Tibial nerve (tissue), 4 donors: ENCODE data around the gene ZNF714. TPM values are rescaled to one million over a fixed set of nuclear protein-coding genes. Genes with fewer than 3 reads are reported as not detected.

Experiments
- DNase-seq, 2 donors: peaks; one replicate each; pipeline ENCODE4 v3.0.0-alpha.2; 2019; ENCODE audit warnings: low spot score in 2 of 2
- H3K27ac ChIP-seq, 4 donors: fragments of 200-600 bp; sonication (generic) in 3 of 4; one replicate each; pipeline ENCODE4 v1.5.1; 2017 to 2019; ENCODE audit warnings: mild to moderate bottlenecking in 1 of 4
- H3K27me3 ChIP-seq, 2 donors: fragments of 200-600 bp; sonication (generic) in 1 of 2; one replicate each; pipeline versions ENCODE4 v1.5.1 to v1.6.0; 2017 to 2019
- H3K36me3 ChIP-seq, 3 donors: fragments of 200-600 bp; sonication (generic); one replicate each; pipeline ENCODE4 v1.5.1; 2018 to 2019
- H3K4me1 ChIP-seq, 4 donors: fragments of 200-600 bp; sonication (generic) in 3 of 4; one replicate each; pipeline ENCODE4 v1.5.1; 2017 to 2019
- H3K4me3 ChIP-seq, 4 donors: fragments of 200-600 bp; sonication (generic) in 3 of 4; one replicate each; pipeline ENCODE4 v1.5.1; 2017 to 2019; ENCODE audit warnings: mild to moderate bottlenecking in 1 of 4, moderate library complexity in 1 of 4
- H3K9me3 ChIP-seq, 4 donors: fragments of 200-600 bp; sonication (generic) in 3 of 4; one replicate each; pipeline ENCODE4 v1.5.1; 2017 to 2019
- EP300 ChIP-seq, 2 donors: sonication (generic); formaldehyde crosslinking; IDR thresholded peaks; one replicate each; pipeline ENCODE4 v1.6.1; 2017; ENCODE audit warnings: antibody characterized with exemption in 2 of 2, mild to moderate bottlenecking in 1 of 2
- POLR2A ChIP-seq, 2 donors: fragments of 450-650 bp; IDR thresholded peaks; one replicate each; pipeline ENCODE4 v1.6.1; 2017; ENCODE audit warnings: antibody characterized with exemption in 2 of 2, mild to moderate bottlenecking in 2 of 2, moderate library complexity in 2 of 2
- WGBS, 2 donors: methylation state at CpG; one replicate each; pipeline ENCODE4 v1.1.5; 2018; 5-methylcytosine and 5-hydroxymethylcytosine counted together
- total RNA-seq, 4 donors: library from RNA; depleted of rRNA; stranded (reverse); fragments of >200 nt; gene quantifications; one replicate each; pipeline ENCODE4 v1.1.0, GENCODE V29; 2016
- TF ChIP-seq, protein P1 (sequence below), 5 experiments: fragments of 200-600 bp in 3 of 5; fragments of 450-650 bp in 2 of 5; sonication (generic) in 3 of 5; IDR thresholded peaks; one replicate each; pipeline ENCODE4 v1.5.1; 2016 to 2019; ENCODE audit warnings: antibody characterized with exemption in 5 of 5, mild to moderate bottlenecking in 3 of 5, moderate library complexity in 2 of 5

ZNF714 gene
- total RNA-seq, 4 donors from 2014 or later, result 1.8 to 9.8 (median 5.0) TPM

DNA sequence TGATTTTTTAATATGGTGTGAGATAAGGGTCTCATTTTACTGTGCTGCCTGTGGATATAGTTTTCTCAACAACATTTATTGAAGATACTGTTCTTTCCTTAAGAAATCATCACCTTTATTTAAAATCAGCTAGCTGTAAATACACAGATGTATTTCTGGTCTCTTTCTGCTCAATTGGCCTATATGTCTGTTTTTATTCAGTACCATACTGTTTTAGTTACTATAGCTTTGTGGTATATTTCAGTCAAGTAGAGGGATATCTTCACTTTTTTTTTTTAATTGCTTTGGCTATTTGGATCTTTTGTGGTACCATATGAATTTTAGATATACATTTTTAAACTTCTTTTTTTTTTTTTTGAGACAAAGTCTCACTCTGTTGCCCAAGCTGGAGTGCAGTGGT is 16.7 kb upstream of the ZNF714 start:
- no peak overlapping the region for H3K27ac ChIP-seq
- no peak for DNase-seq
- TF ChIP-seq POLR2A (IDR thresholded peaks at IDR 0.05) (no peak), EP300 (IDR thresholded peaks at IDR 0.05) (no peak)
- TF ChIP-seq, protein P1, sequence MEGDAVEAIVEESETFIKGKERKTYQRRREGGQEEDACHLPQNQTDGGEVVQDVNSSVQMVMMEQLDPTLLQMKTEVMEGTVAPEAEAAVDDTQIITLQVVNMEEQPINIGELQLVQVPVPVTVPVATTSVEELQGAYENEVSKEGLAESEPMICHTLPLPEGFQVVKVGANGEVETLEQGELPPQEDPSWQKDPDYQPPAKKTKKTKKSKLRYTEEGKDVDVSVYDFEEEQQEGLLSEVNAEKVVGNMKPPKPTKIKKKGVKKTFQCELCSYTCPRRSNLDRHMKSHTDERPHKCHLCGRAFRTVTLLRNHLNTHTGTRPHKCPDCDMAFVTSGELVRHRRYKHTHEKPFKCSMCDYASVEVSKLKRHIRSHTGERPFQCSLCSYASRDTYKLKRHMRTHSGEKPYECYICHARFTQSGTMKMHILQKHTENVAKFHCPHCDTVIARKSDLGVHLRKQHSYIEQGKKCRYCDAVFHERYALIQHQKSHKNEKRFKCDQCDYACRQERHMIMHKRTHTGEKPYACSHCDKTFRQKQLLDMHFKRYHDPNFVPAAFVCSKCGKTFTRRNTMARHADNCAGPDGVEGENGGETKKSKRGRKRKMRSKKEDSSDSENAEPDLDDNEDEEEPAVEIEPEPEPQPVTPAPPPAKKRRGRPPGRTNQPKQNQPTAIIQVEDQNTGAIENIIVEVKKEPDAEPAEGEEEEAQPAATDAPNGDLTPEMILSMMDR (IDR thresholded peaks at IDR 0.05), result no peak
- no peak overlapping the region for H3K4me3 ChIP-seq
- H3K4me1 ChIP-seq, result no peaks in the 10 kb centered on the region
- no peaks in the 10 kb centered on the region for H3K27me3 ChIP-seq
- peaks cover 0 to 60% (median 0%) of the 10 kb centered on the region in 3 donors for H3K36me3 ChIP-seq
- peaks cover 0 to 23% (median 11%) of the 10 kb centered on the region in 4 donors for H3K9me3 ChIP-seq

DNA sequence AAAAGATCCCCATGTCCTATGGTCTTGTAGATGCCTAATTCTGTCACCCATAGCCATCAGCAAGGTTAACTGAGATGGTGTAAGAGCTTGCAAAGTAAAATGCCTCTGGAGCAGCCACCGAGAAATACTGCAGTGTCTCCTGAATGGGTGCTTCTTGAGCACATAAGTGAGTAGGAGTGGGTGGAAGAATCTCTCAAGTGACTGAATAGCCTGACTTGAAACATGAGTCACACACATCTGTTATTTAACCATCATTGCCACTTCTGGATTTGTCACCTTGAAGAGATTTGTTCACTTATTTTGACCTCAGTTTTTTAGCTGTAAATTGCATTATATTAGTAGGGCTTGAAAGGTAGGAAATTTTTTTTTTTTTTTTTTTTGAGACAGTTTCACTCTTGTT is 2.3 kb downstream of the ZNF714 start:
- no peak for TF ChIP-seq POLR2A (IDR thresholded peaks at IDR 0.05)
- TF ChIP-seq, protein P1 (IDR thresholded peaks at IDR 0.05), result no peak
- no peak for TF ChIP-seq EP300 (IDR thresholded peaks at IDR 0.05)
- Histone ChIP-seq H3K4me3 (no peak overlapping the region), H3K27ac (no peak overlapping the region), H3K36me3 (no peaks in the 10 kb centered on the region), H3K4me1 (peaks cover 0 to 11% (median 0%) of the 10 kb centered on the region in 4 donors), H3K27me3 (no peaks in the 10 kb centered on the region), H3K9me3 (no peaks in the 10 kb centered on the region)
- DNase-seq, result no peak
- 52 to 57% methylated on average over 1 of the region's 1 CpG for WGBS, 2 donors

DNA sequence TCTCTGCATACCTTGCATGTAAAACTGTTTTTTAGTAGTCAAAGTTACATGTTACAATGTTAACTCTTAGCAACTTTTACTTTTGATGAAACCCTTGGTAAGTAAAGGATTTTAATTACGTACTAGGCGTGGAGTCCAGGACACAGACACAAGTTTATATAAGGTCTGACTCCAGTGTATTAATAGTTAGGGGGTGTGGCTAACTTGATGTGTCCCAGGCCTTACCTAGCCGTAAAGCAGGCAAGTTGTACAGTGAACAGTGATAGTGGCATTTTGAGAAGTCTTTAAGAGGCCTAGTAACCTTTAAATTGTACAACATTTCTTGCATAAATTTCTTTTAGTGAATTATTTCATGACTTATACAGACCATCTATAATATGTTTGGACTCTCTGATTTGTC is 5.9 kb downstream of the ZNF714 start:
- no peak for TF ChIP-seq EP300 (IDR thresholded peaks at IDR 0.05)
- H3K27me3 ChIP-seq, result no peaks in the 10 kb centered on the region
- no peak overlapping the region for H3K4me3 ChIP-seq
- H3K27ac ChIP-seq, result no peak overlapping the region
- no peaks in the 10 kb centered on the region for H3K36me3 ChIP-seq
- 89 to 90% methylated on average over 3 of the region's 3 CpGs for WGBS, 2 donors
- no peaks in the 10 kb centered on the region for H3K9me3 ChIP-seq
- DNase-seq, result no peak
- H3K4me1 ChIP-seq, result peaks cover 0 to 7% (median 0%) of the 10 kb centered on the region in 4 donors

DNA sequence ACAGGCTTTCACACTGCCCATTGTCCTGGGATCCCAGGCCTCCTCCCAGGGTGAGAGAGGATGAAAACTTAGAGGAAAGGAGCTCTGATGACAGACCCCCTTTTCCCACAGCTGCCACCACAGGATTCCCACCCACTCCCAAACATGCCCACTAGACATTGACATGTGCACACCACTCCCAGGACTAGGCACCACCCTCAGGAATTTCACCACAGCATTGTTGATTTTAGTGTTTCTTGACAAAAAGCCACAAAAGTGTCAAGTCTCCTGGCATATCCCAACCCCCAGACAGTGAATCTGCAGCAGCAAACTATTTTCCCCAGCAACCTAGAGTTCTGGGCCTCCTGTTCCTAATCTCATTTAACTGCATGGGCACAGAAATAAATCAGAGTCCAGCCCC is 10.1 kb downstream of the ZNF714 start:
- Histone ChIP-seq H3K36me3 (peaks cover 0 to 5% (median 0%) of the 10 kb centered on the region in 3 donors), H3K4me1 (no peaks in the 10 kb centered on the region), H3K9me3 (no peaks in the 10 kb centered on the region), H3K27me3 (no peaks in the 10 kb centered on the region), H3K27ac (no peak overlapping the region), H3K4me3 (no peak overlapping the region)
- no peak for DNase-seq
- TF ChIP-seq, protein P1 (IDR thresholded peaks at IDR 0.05), result no peak
- TF ChIP-seq EP300 (IDR thresholded peaks at IDR 0.05), result no peak
- no peak for TF ChIP-seq POLR2A (IDR thresholded peaks at IDR 0.05)

DNA sequence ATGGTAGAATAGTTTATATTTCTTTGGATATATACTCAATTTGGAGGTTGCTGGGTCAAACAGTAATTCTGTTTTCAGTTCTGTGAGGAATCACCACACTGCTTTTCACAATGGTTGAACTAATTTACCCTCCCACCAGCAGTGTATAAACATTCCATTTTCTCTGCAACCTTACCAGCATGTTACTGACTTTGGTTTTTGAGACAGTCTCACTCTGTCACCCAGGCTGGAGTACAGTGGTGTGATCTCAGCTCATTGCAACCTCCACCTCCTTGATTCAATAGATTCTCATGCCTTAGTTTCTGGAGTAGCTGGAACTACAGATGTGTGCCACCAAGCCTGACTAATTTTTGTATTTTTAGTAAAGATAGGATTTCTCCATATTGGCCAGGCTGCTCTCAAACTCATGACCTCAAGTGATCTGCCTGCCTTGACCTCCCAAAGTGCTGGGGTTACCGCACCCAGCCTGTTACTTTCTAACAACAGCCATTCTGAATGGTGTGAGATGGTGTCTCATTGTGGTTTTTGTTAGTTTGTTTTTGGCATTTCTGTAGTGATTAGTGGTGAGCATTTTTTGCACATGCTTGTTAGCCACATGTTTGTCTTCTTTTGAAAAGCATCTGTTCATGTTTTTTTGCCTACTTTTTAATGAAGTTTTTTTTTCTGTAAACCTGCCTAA is 12.5 kb downstream of the ZNF714 start:
- no peaks in the 10 kb centered on the region for H3K9me3 ChIP-seq
- TF ChIP-seq EP300 (IDR thresholded peaks at IDR 0.05) (no peak), POLR2A (IDR thresholded peaks at IDR 0.05) (no peak)
- TF ChIP-seq, protein P1 (IDR thresholded peaks at IDR 0.05), result no peak
- 85 to 90% methylated on average over 1 of the region's 1 CpG for WGBS, 2 donors
- H3K27me3 ChIP-seq, result no peaks in the 10 kb centered on the region
- no peak for DNase-seq
- no peaks in the 10 kb centered on the region for H3K4me1 ChIP-seq
- no peak overlapping the region for H3K4me3 ChIP-seq
- no peak overlapping the region for H3K27ac ChIP-seq
- peaks cover 0 to 16% (median 0%) of the 10 kb centered on the region in 3 donors for H3K36me3 ChIP-seq
